DOHH2 (cell line): ENCODE measurements around the gene PCDH9.

ENCODE experiments used
- H3F3A ChIP-seq: fragments of 200-600 bp; sonication (generic), shearing (Covaris generic); 2 replicates; pipeline ENCODE4 v1.6.0; 2016; ENCODE audit warnings: antibody characterized with exemption, mild to moderate bottlenecking; ENCODE audit not compliant: control insufficient read depth, insufficient read depth
- H3K27ac ChIP-seq: fragments of 200-600 bp; sonication (generic); 2 replicates; pipeline ENCODE4 v1.5.1; 2014; ENCODE audit warnings: low read depth, mild to moderate bottlenecking, low read length, moderate library complexity
- H3K27me3 ChIP-seq: fragments of 200-600 bp; sonication (generic); 2 replicates; pipeline ENCODE4 v1.6.1; 2014; ENCODE audit warnings: mild to moderate bottlenecking, low read length, mixed read lengths; ENCODE audit not compliant: control insufficient read depth
- H3K36me3 ChIP-seq: fragments of 200-600 bp; sonication (generic); 2 replicates; pipeline ENCODE4 v1.6.1; 2014; ENCODE audit warnings: mild to moderate bottlenecking, low read length, moderate library complexity, mixed read lengths; ENCODE audit not compliant: control insufficient read depth
- H3K4me1 ChIP-seq: fragments of 200-600 bp; sonication (generic); 2 replicates; pipeline ENCODE4 v1.6.1; 2014; ENCODE audit warnings: mild to moderate bottlenecking, low read length, mixed read lengths; ENCODE audit not compliant: control insufficient read depth
- H3K4me2 ChIP-seq: fragments of 200-600 bp; sonication (generic); 2 replicates; pipeline ENCODE4 v1.6.0; 2014; ENCODE audit warnings: mild to moderate bottlenecking, low read length, moderate library complexity
- H3K4me3 ChIP-seq: fragments of 200-600 bp; sonication (generic); 2 replicates; pipeline ENCODE4 v1.5.1; 2014; ENCODE audit warnings: mild to moderate bottlenecking, low read length, mixed read lengths
- H3K79me2 ChIP-seq: fragments of 200-600 bp; sonication (generic); 2 replicates; pipeline ENCODE4 v1.6.1; 2014; ENCODE audit warnings: mild to moderate bottlenecking, low read length, mixed read lengths; ENCODE audit not compliant: control insufficient read depth
- H3K9me2 ChIP-seq: fragments of 200-600 bp; sonication (generic); replicated peaks from 2 replicates; pipeline ENCODE4 v1.6.1; 2014; ENCODE audit warnings: mild to moderate bottlenecking, low read length, mixed read lengths; ENCODE audit not compliant: control insufficient read depth
- H3K9me3 ChIP-seq: fragments of 200-600 bp; sonication (generic); 2 replicates; pipeline ENCODE4 v1.6.1; 2014; ENCODE audit warnings: antibody characterized with exemption, low read length, mixed read lengths; ENCODE audit not compliant: control insufficient read depth, insufficient read depth
- H4K20me1 ChIP-seq: fragments of 200-600 bp; sonication (generic); 2 replicates; pipeline ENCODE4 v1.6.0; 2014; ENCODE audit warnings: low read depth, mild to moderate bottlenecking, antibody characterized with exemption, low read length, moderate library complexity; ENCODE audit not compliant: control insufficient read depth, insufficient read depth
- CTCF ChIP-seq: fragments of 200-600 bp; sonication (generic); IDR thresholded peaks from one replicate; pipeline ENCODE4 v1.5.1; 2014; ENCODE audit warnings: antibody characterized with exemption, mild to moderate bottlenecking, low read depth, low read length; ENCODE audit not compliant: poor library complexity, severe bottlenecking
- EZH2phosphoT487 ChIP-seq: fragments of 200-600 bp; sonication (generic); IDR thresholded peaks from 2 replicates; pipeline ENCODE4 v1.6.1; 2017; ENCODE audit warnings: borderline replicate concordance, mild to moderate bottlenecking, antibody characterized with exemption, low read length, moderate library complexity, mixed read lengths

PCDH9 gene

GRCh38 chr13:67015976-67016600, 214.0 kb downstream of the PCDH9 start:
- H3K4me3 ChIP-seq = no peak overlapping the region
- no peaks in the 10 kb centered on the region for H3K36me3 ChIP-seq
- no peak overlapping the region for H3K4me2 ChIP-seq
- TF ChIP-seq CTCF = no peak
- TF ChIP-seq EZH2phosphoT487 = no peak
- no peaks in the 10 kb centered on the region for H3K79me2 ChIP-seq
- H3K4me1 ChIP-seq = no peaks in the 10 kb centered on the region
- H3F3A ChIP-seq = no peaks in the 10 kb centered on the region
- no peaks in the 10 kb centered on the region for H3K27me3 ChIP-seq
- no peaks in the 10 kb centered on the region for H3K9me2 ChIP-seq
- no peaks in the 10 kb centered on the region; the same call in 1 of the 2 replicates for H3K9me3 ChIP-seq
- H4K20me1 ChIP-seq = no peaks in the 10 kb centered on the region
- no peak overlapping the region for H3K27ac ChIP-seq

GRCh38 chr13:67014399-67014798, 215.7 kb downstream of the PCDH9 start:
- Histone ChIP-seq H3K9me2 (no peaks in the 10 kb centered on the region), H3F3A (no peaks in the 10 kb centered on the region), H3K36me3 (no peaks in the 10 kb centered on the region), H3K4me2 (no peak overlapping the region), H3K4me1 (no peaks in the 10 kb centered on the region), H3K27ac (no peak overlapping the region), H4K20me1 (no peaks in the 10 kb centered on the region), H3K4me3 (no peak overlapping the region), H3K9me3 (no peaks in the 10 kb centered on the region; the same call in 1 of the 2 replicates), H3K27me3 (no peaks in the 10 kb centered on the region), H3K79me2 (no peaks in the 10 kb centered on the region)
- TF ChIP-seq CTCF (no peak), EZH2phosphoT487 (no peak)

- H3K9me3 ChIP-seq = no peaks in the 10 kb centered on the region; the same call in 1 of the 2 replicates
- no peak overlapping the region for H3K4me2 ChIP-seq
- H3K4me1 ChIP-seq = no peaks in the 10 kb centered on the region
- TF ChIP-seq CTCF (no peak), EZH2phosphoT487 (no peak)
- H3F3A ChIP-seq = no peaks in the 10 kb centered on the region
- H4K20me1 ChIP-seq = no peaks in the 10 kb centered on the region
- no peaks in the 10 kb centered on the region for H3K27me3 ChIP-seq
- H3K4me3 ChIP-seq = no peak overlapping the region
- H3K9me2 ChIP-seq = no peaks in the 10 kb centered on the region
- H3K36me3 ChIP-seq = no peaks in the 10 kb centered on the region
- H3K79me2 ChIP-seq = no peaks in the 10 kb centered on the region
- H3K27ac ChIP-seq = no peak overlapping the region
Measured at GRCh38 chr13:67013709-67014108, 216.4 kb downstream of the PCDH9 start.
